DOHH2 (cell line): Measurements from ENCODE around the gene ENPP7.
A peak's percentile ranks its signal among the peaks of the same experiment; 100 is the strongest.

Experiments used
- H3F3A ChIP-seq: fragments of 200-600 bp; sonication (generic), shearing (Covaris generic); 2 replicates; pipeline ENCODE4 v1.6.0; 2016; ENCODE audit warnings: antibody characterized with exemption, mild to moderate bottlenecking; ENCODE audit not compliant: control insufficient read depth, insufficient read depth
- H3K27ac ChIP-seq: fragments of 200-600 bp; sonication (generic); 2 replicates; pipeline ENCODE4 v1.5.1; 2014; ENCODE audit warnings: low read depth, mild to moderate bottlenecking, low read length, moderate library complexity
- H3K27me3 ChIP-seq: fragments of 200-600 bp; sonication (generic); 2 replicates; pipeline ENCODE4 v1.6.1; 2014; ENCODE audit warnings: mild to moderate bottlenecking, low read length, mixed read lengths; ENCODE audit not compliant: control insufficient read depth
- H3K36me3 ChIP-seq: fragments of 200-600 bp; sonication (generic); 2 replicates; pipeline ENCODE4 v1.6.1; 2014; ENCODE audit warnings: mild to moderate bottlenecking, low read length, moderate library complexity, mixed read lengths; ENCODE audit not compliant: control insufficient read depth
- H3K4me1 ChIP-seq: fragments of 200-600 bp; sonication (generic); 2 replicates; pipeline ENCODE4 v1.6.1; 2014; ENCODE audit warnings: mild to moderate bottlenecking, low read length, mixed read lengths; ENCODE audit not compliant: control insufficient read depth
- H3K4me2 ChIP-seq: fragments of 200-600 bp; sonication (generic); 2 replicates; pipeline ENCODE4 v1.6.0; 2014; ENCODE audit warnings: mild to moderate bottlenecking, low read length, moderate library complexity
- H3K4me3 ChIP-seq: fragments of 200-600 bp; sonication (generic); 2 replicates; pipeline ENCODE4 v1.5.1; 2014; ENCODE audit warnings: mild to moderate bottlenecking, low read length, mixed read lengths
- H3K79me2 ChIP-seq: fragments of 200-600 bp; sonication (generic); 2 replicates; pipeline ENCODE4 v1.6.1; 2014; ENCODE audit warnings: mild to moderate bottlenecking, low read length, mixed read lengths; ENCODE audit not compliant: control insufficient read depth
- H3K9me2 ChIP-seq: fragments of 200-600 bp; sonication (generic); replicated peaks from 2 replicates; pipeline ENCODE4 v1.6.1; 2014; ENCODE audit warnings: mild to moderate bottlenecking, low read length, mixed read lengths; ENCODE audit not compliant: control insufficient read depth
- H3K9me3 ChIP-seq: fragments of 200-600 bp; sonication (generic); 2 replicates; pipeline ENCODE4 v1.6.1; 2014; ENCODE audit warnings: antibody characterized with exemption, low read length, mixed read lengths; ENCODE audit not compliant: control insufficient read depth, insufficient read depth
- H4K20me1 ChIP-seq: fragments of 200-600 bp; sonication (generic); 2 replicates; pipeline ENCODE4 v1.6.0; 2014; ENCODE audit warnings: low read depth, mild to moderate bottlenecking, antibody characterized with exemption, low read length, moderate library complexity; ENCODE audit not compliant: control insufficient read depth, insufficient read depth
- CTCF ChIP-seq: fragments of 200-600 bp; sonication (generic); IDR thresholded peaks from one replicate; pipeline ENCODE4 v1.5.1; 2014; ENCODE audit warnings: antibody characterized with exemption, mild to moderate bottlenecking, low read depth, low read length; ENCODE audit not compliant: poor library complexity, severe bottlenecking
- EZH2phosphoT487 ChIP-seq: fragments of 200-600 bp; sonication (generic); IDR thresholded peaks from 2 replicates; pipeline ENCODE4 v1.6.1; 2017; ENCODE audit warnings: borderline replicate concordance, mild to moderate bottlenecking, antibody characterized with exemption, low read length, moderate library complexity, mixed read lengths

Gene ENPP7

GRCh38 chr17:79730437-79730768 is 340 bp upstream of the ENPP7 start:
- Histone ChIP-seq H3K4me1 (peaks cover 18% of the 10 kb centered on the region), H3K4me3 (no peak overlapping the region), H3K9me3 (no peaks in the 10 kb centered on the region), H3K79me2 (no peaks in the 10 kb centered on the region), H3K4me2 (no peak overlapping the region), H3F3A (no peaks in the 10 kb centered on the region), H3K27ac (no peak overlapping the region), H3K9me2 (no peaks in the 10 kb centered on the region), H3K27me3 (no peaks in the 10 kb centered on the region), H4K20me1 (no peaks in the 10 kb centered on the region), H3K36me3 (no peaks in the 10 kb centered on the region)
- TF ChIP-seq CTCF = no peak
- TF ChIP-seq EZH2phosphoT487 = no peak

GRCh38 chr17:79732254-79732653 is 1.5 kb downstream of the ENPP7 start:
- no peak for TF ChIP-seq CTCF
- TF ChIP-seq EZH2phosphoT487 = no peak
- Histone ChIP-seq H3F3A (no peaks in the 10 kb centered on the region), H3K27me3 (no peaks in the 10 kb centered on the region), H3K4me1 (peaks cover 18% of the 10 kb centered on the region), H3K36me3 (no peaks in the 10 kb centered on the region), H4K20me1 (no peaks in the 10 kb centered on the region), H3K9me2 (no peaks in the 10 kb centered on the region), H3K4me3 (no peak overlapping the region), H3K27ac (no peak overlapping the region), H3K4me2 (peak overlapping the region; percentile 38; the same call in 1 of the 2 replicates), H3K79me2 (no peaks in the 10 kb centered on the region), H3K9me3 (no peaks in the 10 kb centered on the region)

GRCh38 chr17:79732804-79733691 is 2.3 kb downstream of the ENPP7 start:
- no peaks in the 10 kb centered on the region for H4K20me1 ChIP-seq
- peaks cover 18% of the 10 kb centered on the region for H3K4me1 ChIP-seq
- no peaks in the 10 kb centered on the region for H3K79me2 ChIP-seq
- no peak overlapping the region for H3K27ac ChIP-seq
- peak overlapping the region; percentile 34 for H3K4me3 ChIP-seq
- peak overlapping the region; percentile 38 for H3K4me2 ChIP-seq
- no peaks in the 10 kb centered on the region for H3F3A ChIP-seq
- no peak for TF ChIP-seq CTCF
- TF ChIP-seq EZH2phosphoT487 = no peak
- no peaks in the 10 kb centered on the region for H3K27me3 ChIP-seq
- H3K9me3 ChIP-seq = no peaks in the 10 kb centered on the region
- H3K36me3 ChIP-seq = no peaks in the 10 kb centered on the region
- no peaks in the 10 kb centered on the region for H3K9me2 ChIP-seq
